Measurements from ENCODE around the gene RBM33. TPM values are rescaled to one million over a fixed set of nuclear protein-coding genes. Genes with fewer than 3 reads are reported as not detected.

Gene RBM33
- total and polyA plus RNA-seq, 2 of the 8 experiments (the other 6 are each of a cell fraction or from before 2014, with no cell fraction given) = 16.5 to 64.6 TPM

- no peak overlapping the region for H2AFZ ChIP-seq (ENCODE audit: low read length)
- H3K27me3 ChIP-seq (replicated peaks in 1 of 4; ENCODE audit: control insufficient read depth in 3 of 4, extremely low read depth in 1 of 4, insufficient read depth in 3 of 4, low read length in 3 of 4) = no peaks in the 10 kb centered on the region
- no peak overlapping the region for H3K18ac ChIP-seq (ENCODE audit: extremely low read depth, low read length)
- H4K91ac ChIP-seq (replicated peaks; ENCODE audit: insufficient read length, low read length) = no peak overlapping the region
- no peak for TF ChIP-seq TAF1 (IDR thresholded peaks at IDR 0.05; ENCODE audit: low read depth, low read length)
- TF ChIP-seq SIX5 (IDR thresholded peaks at IDR 0.05; ENCODE audit: low read depth, low read length) = no peak
- no peak for TF ChIP-seq TBP (IDR thresholded peaks at IDR 0.05; ENCODE audit: low read depth, low read length)
- TF ChIP-seq EZH2 (IDR thresholded peaks at IDR 0.05; ENCODE audit: low read depth, low read length, severe bottlenecking) = no peak
- TF ChIP-seq SP1 (IDR thresholded peaks at IDR 0.05; ENCODE audit: low read depth, low read length) = no peak
- TF ChIP-seq USF2 (IDR thresholded peaks at IDR 0.05; ENCODE audit: low read length) = no peak
- TF ChIP-seq KDM5A (IDR thresholded peaks at IDR 0.05; ENCODE audit: low read length) = no peak
- no peak overlapping the region for H3K14ac ChIP-seq (ENCODE audit: insufficient read length)
- no peak for FAIRE-seq
- no peak overlapping the region for H2BK5ac ChIP-seq (ENCODE audit: low read depth, low read length)
- H2BK12ac ChIP-seq (ENCODE audit: low read depth, low read length) = no peak overlapping the region
- H3K9me3 ChIP-seq (ENCODE audit: insufficient read depth in 2 of 2, low read depth in 1 of 2, low read length in 1 of 2) = peaks cover 6 to 8% of the 10 kb centered on the region in 2 experiments; a peak in 2 of 4 replicates
- no peak overlapping the region for H3K27ac ChIP-seq (ENCODE audit: low read depth, low read length)
- no peak overlapping the region for H4K8ac ChIP-seq (ENCODE audit: extremely low read depth, insufficient read depth, low read length)
- peaks cover 3 to 95% of the 10 kb centered on the region in 2 experiments; a peak in 3 of 4 replicates for H3K79me2 ChIP-seq (ENCODE audit: control insufficient read depth in 1 of 2, insufficient read depth in 2 of 2, low read length in 2 of 2)
- H3K56ac ChIP-seq (replicated peaks; ENCODE audit: insufficient read length, low read depth, low read length) = no peak overlapping the region
- H2BK15ac ChIP-seq (ENCODE audit: low read length) = no peak overlapping the region
- 82% methylated on average over 10 of the region's 10 CpGs; no CpG with 5 or more reads in 1 of the 2 experiments for WGBS, 2 experiments (ENCODE audit: extremely low coverage in 1 of 2, insufficient coverage in 1 of 2, insufficient read length in 1 of 2, insufficient replicate concordance in 2 of 2, low coverage in 1 of 2, low lambda C conversion rate in 2 of 2, missing lambda C conversion rate in 1 of 2)
- H3K36me3 ChIP-seq (ENCODE audit: control insufficient read depth in 2 of 4, insufficient read depth in 4 of 4, low read length in 3 of 4) = peaks cover 0 to 5% (median 2%) of the 10 kb centered on the region in 4 experiments; a peak in 2 of 8 replicates
- H2AK5ac ChIP-seq (ENCODE audit: low read depth, low read length) = no peak overlapping the region
- H3K4me1 ChIP-seq (replicated peaks in 1 of 4; ENCODE audit: control insufficient read depth in 3 of 4, insufficient read depth in 4 of 4, low read length in 3 of 4) = peaks cover 0 to 2% (median under 1%) of the 10 kb centered on the region in 4 experiments; a peak in 4 of 7 replicates
- H2BK120ac ChIP-seq (replicated peaks; ENCODE audit: low read depth, low read length) = no peak overlapping the region
- no peaks in the 10 kb centered on the region for H3K23me2 ChIP-seq (ENCODE audit: low read depth, low read length)
- no peak overlapping the region for H4K5ac ChIP-seq (ENCODE audit: insufficient read length, low read depth, low read length)
- no peak overlapping the region for H3K4me2 ChIP-seq (ENCODE audit: insufficient read depth in 1 of 2, low read depth in 2 of 2, low read length in 2 of 2)
- no peak overlapping the region for H3K4ac ChIP-seq (replicated peaks; ENCODE audit: insufficient read length, low read depth, low read length)
- peaks cover 11% of the 10 kb centered on the region for H3K79me1 ChIP-seq (ENCODE audit: low read depth, low read length)
- no peak overlapping the region for H3K23ac ChIP-seq (ENCODE audit: insufficient read length)
- DNase-seq (ENCODE audit: low read depth in 1 of 2, low spot score in 2 of 2) = no peak
- peaks cover 8 to 11% of the 10 kb centered on the region in 2 experiments for H4K20me1 ChIP-seq (replicated peaks in 1 of 2; ENCODE audit: control insufficient read depth in 1 of 2, insufficient read depth in 2 of 2, low read length in 2 of 2)
- ChIA-PET CTCF (ENCODE audit: partially characterized antibody) (interaction anchor here (1.0 kb wide), 1 partner anchor 15 kb away, joined by 5 read pairs; no protein-coding TSS in a partner anchor), POLR2A (ENCODE audit: partially characterized antibody) (interaction anchor here (0.7 kb wide), 1 partner anchor 1204 kb away, joined by 3 read pairs; no protein-coding TSS in a partner anchor)
- no peak overlapping the region for H3K4me3 ChIP-seq (ENCODE audit: extremely low read depth in 1 of 4, insufficient read depth in 2 of 4, low read depth in 3 of 4, low read length in 4 of 4)
- no peak overlapping the region for H2BK20ac ChIP-seq (ENCODE audit: low read length)
- no peak overlapping the region for H3K9ac ChIP-seq (replicated peaks in 1 of 4; ENCODE audit: extremely low read depth in 1 of 4, low read depth in 3 of 4, low read length in 3 of 4)
These were observed 109.0 kb downstream of the RBM33 start for GRCh38 chr7:155753446-155753965.
